Progenitor cell of endocrine pancreas (in vitro differentiated cells): ENCODE measurements around the gene APOBEC3H. TPM values are rescaled to one million over a fixed set of nuclear protein-coding genes. Genes with fewer than 3 reads are reported as not detected.

Source experiments
- DNase-seq: peaks from one replicate; pipeline ENCODE4 v3.0.0; 2021; ENCODE audit warnings: low spot score; ENCODE audit not compliant: unreplicated experiment
- H3K27ac Mint-ChIP-seq: 2 replicates; pipeline ENCODE4 v1.8.0; 2021; ENCODE audit warnings: mild to moderate bottlenecking, moderate library complexity, mixed read lengths
- H3K27me3 Mint-ChIP-seq: 2 replicates; pipeline ENCODE4 v1.8.0; 2021; ENCODE audit warnings: mixed read lengths
- H3K36me3 Mint-ChIP-seq: 2 replicates; pipeline ENCODE4 v1.8.0; 2022; ENCODE audit warnings: mixed read lengths; ENCODE audit not compliant: insufficient read depth
- H3K4me1 Mint-ChIP-seq: 2 replicates; pipeline ENCODE4 v1.8.0; 2021; ENCODE audit warnings: low read depth, mixed read lengths
- H3K4me3 Mint-ChIP-seq: 2 replicates; pipeline ENCODE4 v1.8.0; 2021; ENCODE audit warnings: low read depth, mild to moderate bottlenecking, moderate library complexity, mixed read lengths
- H3K9me3 Mint-ChIP-seq: 2 replicates; pipeline ENCODE4 v1.8.0; 2021; ENCODE audit warnings: low read depth, mixed read lengths
- total RNA-seq: library from RNA; stranded (reverse); gene quantifications from 2 replicates; pipeline ENCODE4 v1.2.1, GENCODE V29; 2021
- TF ChIP-seq, protein P1 (sequence below): fragments of 200-600 bp; sonication (generic); IDR thresholded peaks from one replicate; pipeline ENCODE4 v1.5.0; 2021; ENCODE audit warnings: antibody characterized with exemption, mild to moderate bottlenecking; ENCODE audit not compliant: unreplicated experiment

APOBEC3H gene
- total RNA-seq, 1 donor from 2014 or later = not detected

DNA sequence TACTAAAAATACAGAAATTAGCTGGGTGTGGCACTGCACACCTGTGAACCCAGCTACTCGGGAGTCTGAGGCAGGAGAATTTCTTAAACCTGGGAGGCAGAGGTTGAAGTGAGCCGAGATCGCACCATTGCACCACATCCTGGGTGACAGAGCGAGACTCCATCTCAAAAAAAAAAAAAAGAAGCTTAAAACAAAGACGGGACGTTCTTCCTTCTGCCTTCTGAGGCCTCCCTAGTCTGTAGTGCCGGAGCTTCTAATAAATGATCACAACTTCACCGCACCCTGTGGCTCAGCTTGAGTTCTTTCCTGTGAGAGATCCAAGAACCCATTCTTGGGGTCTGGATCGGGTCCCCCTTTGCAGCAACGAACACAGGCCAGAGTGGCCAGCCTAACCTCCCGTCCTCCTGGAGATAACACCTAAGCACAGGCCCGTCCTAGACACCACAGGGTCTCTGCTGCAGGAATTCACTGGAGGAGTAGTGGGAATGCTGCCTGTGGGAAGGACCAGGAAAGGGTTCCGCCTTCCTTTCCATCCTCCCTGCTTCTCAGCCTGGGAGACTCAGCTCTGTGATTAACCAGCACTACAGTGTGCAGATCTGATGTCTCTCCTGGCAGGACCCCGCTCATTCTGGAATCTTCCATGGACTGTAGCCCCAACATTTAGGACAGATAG lies 2.2 kb upstream of the APOBEC3H start:
- DNase-seq = no peak
- Mint-ChIP-seq H3K4me3 (no peak overlapping the region), H3K4me1 (peaks cover 2% of the 10 kb centered on the region), H3K27me3 (peaks cover 7% of the 10 kb centered on the region), H3K27ac (no peak overlapping the region), H3K36me3 (no peaks in the 10 kb centered on the region), H3K9me3 (no peaks in the 10 kb centered on the region)
- TF ChIP-seq, protein P1, sequence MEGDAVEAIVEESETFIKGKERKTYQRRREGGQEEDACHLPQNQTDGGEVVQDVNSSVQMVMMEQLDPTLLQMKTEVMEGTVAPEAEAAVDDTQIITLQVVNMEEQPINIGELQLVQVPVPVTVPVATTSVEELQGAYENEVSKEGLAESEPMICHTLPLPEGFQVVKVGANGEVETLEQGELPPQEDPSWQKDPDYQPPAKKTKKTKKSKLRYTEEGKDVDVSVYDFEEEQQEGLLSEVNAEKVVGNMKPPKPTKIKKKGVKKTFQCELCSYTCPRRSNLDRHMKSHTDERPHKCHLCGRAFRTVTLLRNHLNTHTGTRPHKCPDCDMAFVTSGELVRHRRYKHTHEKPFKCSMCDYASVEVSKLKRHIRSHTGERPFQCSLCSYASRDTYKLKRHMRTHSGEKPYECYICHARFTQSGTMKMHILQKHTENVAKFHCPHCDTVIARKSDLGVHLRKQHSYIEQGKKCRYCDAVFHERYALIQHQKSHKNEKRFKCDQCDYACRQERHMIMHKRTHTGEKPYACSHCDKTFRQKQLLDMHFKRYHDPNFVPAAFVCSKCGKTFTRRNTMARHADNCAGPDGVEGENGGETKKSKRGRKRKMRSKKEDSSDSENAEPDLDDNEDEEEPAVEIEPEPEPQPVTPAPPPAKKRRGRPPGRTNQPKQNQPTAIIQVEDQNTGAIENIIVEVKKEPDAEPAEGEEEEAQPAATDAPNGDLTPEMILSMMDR = no peak

DNA sequence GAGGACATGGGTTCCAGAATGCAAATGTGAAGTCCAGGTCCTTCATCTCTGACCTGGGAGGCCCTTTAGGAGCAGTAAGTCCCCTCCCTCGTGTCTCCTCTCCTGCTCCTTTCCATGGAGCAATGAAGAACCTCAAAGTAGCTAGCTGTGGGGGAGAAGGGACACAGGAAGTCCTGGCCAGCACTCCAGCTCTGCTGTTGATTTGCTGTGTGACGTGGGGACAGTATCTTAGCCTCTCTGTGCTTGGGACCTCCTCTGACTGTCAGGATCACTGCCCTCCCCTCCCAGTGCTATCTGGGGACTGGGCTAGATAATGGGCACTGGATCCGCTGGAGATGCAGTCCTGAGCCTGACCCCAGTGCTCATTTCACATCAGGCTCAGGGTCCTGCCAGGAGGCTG lies 1.1 kb upstream of the APOBEC3H start:
- Mint-ChIP-seq H3K27ac (no peak overlapping the region), H3K4me1 (peaks cover 2% of the 10 kb centered on the region), H3K4me3 (no peak overlapping the region), H3K27me3 (peaks cover 10% of the 10 kb centered on the region), H3K9me3 (no peaks in the 10 kb centered on the region), H3K36me3 (no peaks in the 10 kb centered on the region)
- no peak for DNase-seq
- TF ChIP-seq, protein P1 = no peak

DNA sequence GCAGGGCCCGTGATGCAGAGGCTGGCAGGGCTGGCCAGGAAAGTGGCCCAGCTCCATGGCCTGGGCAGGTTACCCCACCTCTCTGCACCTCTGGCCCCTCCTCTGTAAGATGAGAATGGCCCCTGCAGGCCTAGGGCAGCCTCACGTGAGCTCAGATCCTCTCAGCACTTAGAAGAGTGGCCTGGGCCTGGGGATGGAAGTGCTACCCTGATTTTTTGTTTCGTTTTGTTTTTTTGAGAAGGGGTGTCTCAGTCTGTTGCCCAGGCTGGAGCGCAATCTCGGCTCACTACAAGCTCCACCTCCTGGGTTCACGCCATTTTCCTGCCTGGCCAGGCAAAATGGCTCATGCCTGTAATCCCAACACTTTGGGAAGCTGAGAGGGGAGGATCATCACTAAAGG lies 982 bp downstream of the APOBEC3H start:
- DNase-seq = no peak
- H3K9me3 Mint-ChIP-seq = no peaks in the 10 kb centered on the region
- peaks cover 3% of the 10 kb centered on the region for H3K27me3 Mint-ChIP-seq
- peaks cover 2% of the 10 kb centered on the region for H3K4me1 Mint-ChIP-seq
- TF ChIP-seq, protein P1 = no peak
- H3K4me3 Mint-ChIP-seq = no peak overlapping the region
- H3K36me3 Mint-ChIP-seq = no peaks in the 10 kb centered on the region
- no peak overlapping the region for H3K27ac Mint-ChIP-seq

DNA sequence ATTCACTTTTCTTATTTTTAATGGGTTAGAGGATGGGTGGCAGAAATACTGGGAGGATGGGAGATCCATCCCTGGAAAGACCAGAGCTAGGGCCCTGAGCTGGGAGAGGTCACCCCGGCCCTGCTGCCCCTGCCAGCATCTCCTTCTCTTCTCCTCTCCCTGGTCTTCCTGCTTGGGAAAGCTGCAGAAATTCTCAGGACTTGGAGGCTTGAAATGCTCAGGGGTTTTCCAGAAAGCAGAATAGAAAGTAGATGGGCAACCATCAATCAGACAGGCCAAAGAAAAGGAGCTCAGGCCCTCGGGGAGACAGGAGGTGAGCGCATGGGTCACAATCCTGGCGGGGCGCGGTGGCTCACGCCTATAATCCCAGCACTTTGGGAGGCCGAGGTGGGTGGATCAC lies 1.5 kb downstream of the APOBEC3H start:
- no peak overlapping the region for H3K4me3 Mint-ChIP-seq
- H3K36me3 Mint-ChIP-seq = no peaks in the 10 kb centered on the region
- peaks cover 2% of the 10 kb centered on the region for H3K4me1 Mint-ChIP-seq
- no peaks in the 10 kb centered on the region for H3K9me3 Mint-ChIP-seq
- DNase-seq = no peak
- TF ChIP-seq, protein P1 = no peak
- peaks cover 3% of the 10 kb centered on the region for H3K27me3 Mint-ChIP-seq
- H3K27ac Mint-ChIP-seq = no peak overlapping the region

DNA sequence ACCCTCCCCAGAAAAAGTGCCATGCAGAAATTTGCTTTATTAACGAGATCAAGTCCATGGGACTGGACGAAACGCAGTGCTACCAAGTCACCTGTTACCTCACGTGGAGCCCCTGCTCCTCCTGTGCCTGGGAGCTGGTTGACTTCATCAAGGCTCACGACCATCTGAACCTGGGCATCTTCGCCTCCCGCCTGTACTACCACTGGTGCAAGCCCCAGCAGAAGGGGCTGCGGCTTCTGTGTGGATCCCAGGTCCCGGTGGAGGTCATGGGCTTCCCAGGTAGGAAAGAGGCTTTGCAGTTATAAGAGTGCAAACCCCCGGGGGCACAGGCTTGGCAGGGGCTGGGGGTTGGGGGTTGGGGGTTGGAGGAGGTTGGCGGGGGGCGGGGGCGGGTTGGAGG lies 4.2 kb downstream of the APOBEC3H start:
- no peak overlapping the region for H3K27ac Mint-ChIP-seq
- DNase-seq = no peak
- TF ChIP-seq, protein P1 = no peak
- peaks cover 3% of the 10 kb centered on the region for H3K27me3 Mint-ChIP-seq
- no peaks in the 10 kb centered on the region for H3K9me3 Mint-ChIP-seq
- peaks cover 2% of the 10 kb centered on the region for H3K4me1 Mint-ChIP-seq
- no peak overlapping the region for H3K4me3 Mint-ChIP-seq
- H3K36me3 Mint-ChIP-seq = no peaks in the 10 kb centered on the region
